Measurements from ENCODE around the gene ERLIN1. TPM values are rescaled to one million over a fixed set of nuclear protein-coding genes. Genes with fewer than 3 reads are reported as not detected.

ERLIN1 gene
- total RNA-seq, 1 experiment from 2014 or later = 15.1 TPM

DNA sequence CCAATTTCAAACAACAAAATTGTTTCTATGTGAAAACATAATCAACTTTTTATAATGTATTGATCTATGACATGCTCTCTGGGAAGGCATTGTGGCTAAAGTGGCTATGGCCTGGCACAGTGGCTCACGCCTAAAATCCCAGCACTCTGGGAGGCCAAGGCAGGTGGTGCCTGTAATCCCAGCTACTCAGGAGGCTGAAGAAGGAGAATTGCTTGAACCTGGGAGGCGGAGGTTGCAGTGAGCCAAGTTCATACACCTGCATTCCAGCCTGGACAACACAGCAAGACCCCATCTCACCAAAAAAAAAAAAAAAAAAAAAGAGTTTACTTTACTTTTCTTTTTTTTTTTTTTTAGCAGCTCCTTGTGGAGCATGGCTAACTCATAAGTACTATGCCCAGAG is 65.3 kb downstream of the ERLIN1 start:
- POLR2A ChIA-PET (ENCODE audit: unreplicated experiment) = no interaction called here
- Histone ChIP-seq H3K79me2 (ENCODE audit: low read length) (no peaks in the 10 kb centered on the region), H3K36me3 (ENCODE audit: low read depth, low read length) (no peaks in the 10 kb centered on the region), H3K9me2 (replicated peaks; ENCODE audit: low read length) (no peaks in the 10 kb centered on the region), H3K9ac (ENCODE audit: low read length) (no peak overlapping the region), H4K20me1 (ENCODE audit: low read length) (no peaks in the 10 kb centered on the region), H3K4me3 (ENCODE audit: low read length) (no peak overlapping the region), H3K4me2 (ENCODE audit: low read length) (no peak overlapping the region), H2AFZ (ENCODE audit: low read length) (no peak overlapping the region), H3F3A (ENCODE audit: low read length, unreplicated experiment) (no peaks in the 10 kb centered on the region), H3K27me3 (ENCODE audit: low read length) (no peaks in the 10 kb centered on the region), H3K9me3 (ENCODE audit: low read length) (no peaks in the 10 kb centered on the region), H3K4me1 (ENCODE audit: insufficient read depth, low read length) (no peaks in the 10 kb centered on the region), H3K27ac (ENCODE audit: low read length) (no peak overlapping the region)
- no peak for ATAC-seq
- no peak for DNase-seq
- CTCF ChIA-PET = no interaction called here
- intact Hi-C loops (cut with micrococcal nuclease) = no loop called here
- TF ChIP-seq EZH2phosphoT487 (IDR thresholded peaks at IDR 0.05; ENCODE audit: borderline replicate concordance, low read length) (no peak), CTCF (conservative IDR thresholded peaks at IDR 0.05; ENCODE audit: low read depth, low read length) (no peak), EZH2 (IDR thresholded peaks at IDR 0.05; ENCODE audit: low read length, unreplicated experiment) (no peak)
- BruUV-seq (replicated peaks) = no TSS peak

DNA sequence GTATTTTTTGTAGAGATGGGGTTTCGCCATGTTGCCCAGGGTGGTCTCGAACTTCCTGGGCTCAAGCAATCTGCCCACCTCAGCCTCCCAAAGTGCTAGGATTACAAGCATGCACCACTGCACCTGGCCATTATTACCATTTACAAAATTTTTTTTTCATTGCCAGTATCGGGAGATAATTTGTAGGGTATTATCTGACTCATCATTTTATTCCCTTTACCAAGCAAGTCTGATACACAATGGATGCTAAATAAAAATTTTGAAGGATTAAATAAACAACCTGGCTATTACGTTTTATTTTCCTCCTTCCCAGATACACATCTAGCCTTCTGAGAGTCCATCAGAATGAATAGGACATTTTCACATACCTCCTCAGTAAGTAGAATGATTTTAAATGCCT is 66.1 kb downstream of the ERLIN1 start:
- Histone ChIP-seq H4K20me1 (ENCODE audit: low read length) (no peaks in the 10 kb centered on the region), H3K27ac (ENCODE audit: low read length) (no peak overlapping the region), H3F3A (ENCODE audit: low read length, unreplicated experiment) (no peaks in the 10 kb centered on the region), H3K9me3 (ENCODE audit: low read length) (no peaks in the 10 kb centered on the region), H3K27me3 (ENCODE audit: low read length) (no peaks in the 10 kb centered on the region), H3K4me1 (ENCODE audit: insufficient read depth, low read length) (no peaks in the 10 kb centered on the region), H3K9ac (ENCODE audit: low read length) (no peak overlapping the region), H3K36me3 (ENCODE audit: low read depth, low read length) (no peaks in the 10 kb centered on the region), H3K79me2 (ENCODE audit: low read length) (no peaks in the 10 kb centered on the region), H3K4me3 (ENCODE audit: low read length) (no peak overlapping the region), H2AFZ (ENCODE audit: low read length) (no peak overlapping the region), H3K9me2 (replicated peaks; ENCODE audit: low read length) (no peaks in the 10 kb centered on the region), H3K4me2 (ENCODE audit: low read length) (no peak overlapping the region)
- ATAC-seq = no peak
- ChIA-PET POLR2A (ENCODE audit: unreplicated experiment) (no interaction called here), CTCF (no interaction called here)
- intact Hi-C loops (cut with micrococcal nuclease) = no loop called here
- TF ChIP-seq EZH2phosphoT487 (IDR thresholded peaks at IDR 0.05; ENCODE audit: borderline replicate concordance, low read length) = no peak
- no peak for TF ChIP-seq CTCF (conservative IDR thresholded peaks at IDR 0.05; ENCODE audit: low read depth, low read length)
- TF ChIP-seq EZH2 (IDR thresholded peaks at IDR 0.05; ENCODE audit: low read length, unreplicated experiment) = no peak
- DNase-seq = no peak
- BruUV-seq (replicated peaks) = no TSS peak

GRCh38 chr10:100114976-100115770 is 70.7 kb downstream of the ERLIN1 start:
- CTCF ChIA-PET = no interaction called here

More at GRCh38 chr10:100114976-100115770, 70.7 kb downstream of the ERLIN1 start:
- Histone ChIP-seq H3K9ac (ENCODE audit: low read length) (no peak overlapping the region), H3K4me3 (ENCODE audit: low read length) (no peak overlapping the region), H2AFZ (ENCODE audit: low read length) (no peak overlapping the region), H3F3A (ENCODE audit: low read length, unreplicated experiment) (no peaks in the 10 kb centered on the region), H3K79me2 (ENCODE audit: low read length) (no peaks in the 10 kb centered on the region), H3K4me1 (ENCODE audit: insufficient read depth, low read length) (no peaks in the 10 kb centered on the region), H3K4me2 (ENCODE audit: low read length) (no peak overlapping the region), H3K27me3 (ENCODE audit: low read length) (no peaks in the 10 kb centered on the region), H3K27ac (ENCODE audit: low read length) (no peak overlapping the region), H3K9me2 (replicated peaks; ENCODE audit: low read length) (no peaks in the 10 kb centered on the region), H3K9me3 (ENCODE audit: low read length) (no peaks in the 10 kb centered on the region), H3K36me3 (ENCODE audit: low read depth, low read length) (no peaks in the 10 kb centered on the region), H4K20me1 (ENCODE audit: low read length) (no peaks in the 10 kb centered on the region)
- no TSS peak for BruUV-seq (replicated peaks)
- POLR2A ChIA-PET (ENCODE audit: unreplicated experiment) = no interaction called here
- TF ChIP-seq CTCF (conservative IDR thresholded peaks at IDR 0.05; ENCODE audit: low read depth, low read length) = no peak
- no peak for TF ChIP-seq EZH2phosphoT487 (IDR thresholded peaks at IDR 0.05; ENCODE audit: borderline replicate concordance, low read length)
- TF ChIP-seq EZH2 (IDR thresholded peaks at IDR 0.05; ENCODE audit: low read length, unreplicated experiment) = no peak
- no peak for DNase-seq
- intact Hi-C loops (cut with micrococcal nuclease) = no loop called here
- no peak for ATAC-seq
